H1 (cell line): ENCODE data around the gene FREM1. TPM values are rescaled to one million over a fixed set of nuclear protein-coding genes. Genes with fewer than 3 reads are reported as not detected.

Experiments used
- BCL11A ChIP-seq, 2 experiments: IDR thresholded peaks; one replicate each; pipeline ENCODE4 v1.6.1; 2011; ENCODE audit warnings: low read depth in 2 of 2, low read length in 2 of 2, mild to moderate bottlenecking in 2 of 2
- CBX8 ChIP-seq: fragments of 300-800, 300-1000 bp; sonication (generic); IDR thresholded peaks from 2 replicates; pipeline ENCODE4 v1.7.1; 2016; ENCODE audit warnings: low read depth, low read length, borderline replicate concordance
- CTBP2 ChIP-seq: IDR thresholded peaks from 2 replicates; pipeline ENCODE4 v1.7.0; 2011; ENCODE audit warnings: borderline replicate concordance, mild to moderate bottlenecking, moderate library complexity, mixed read lengths, low read length; ENCODE audit not compliant: insufficient read depth, insufficient read length
- EZH2 ChIP-seq: fragments of 200-600 bp; sonication (generic); IDR thresholded peaks from 2 replicates; pipeline ENCODE4 v1.7.1; 2012; ENCODE audit warnings: low read depth, mild to moderate bottlenecking, moderate library complexity, low read length, inconsistent platforms; ENCODE audit not compliant: severe bottlenecking
- GABPA ChIP-seq: IDR thresholded peaks from 2 replicates; pipeline ENCODE4 v1.6.1; 2011; ENCODE audit warnings: mild to moderate bottlenecking, low read length, moderate library complexity, borderline replicate concordance; ENCODE audit not compliant: insufficient read depth
- HDAC2 ChIP-seq, 2 experiments: fragments of 300-600 bp in 1 of 2; sonication (generic) in 1 of 2; IDR thresholded peaks; 2 replicates each; pipeline ENCODE4 v1.6.1; 2011 to 2012; ENCODE audit warnings: low read depth in 2 of 2, low read length in 2 of 2, mild to moderate bottlenecking in 2 of 2, moderate library complexity in 2 of 2, borderline replicate concordance in 1 of 2, inconsistent platforms in 1 of 2
- HDAC6 ChIP-seq: IDR thresholded peaks from one replicate; pipeline ENCODE4 v1.7.1; 2012; ENCODE audit warnings: low read depth, mild to moderate bottlenecking, inconsistent platforms, low read length, moderate library complexity
- MAX ChIP-seq: IDR thresholded peaks from 2 replicates; pipeline ENCODE4 v1.6.1; 2012; ENCODE audit warnings: inconsistent platforms
- NANOG ChIP-seq: IDR thresholded peaks from 2 replicates; pipeline ENCODE4 v1.6.1; 2011; ENCODE audit warnings: low read length, low read depth, mild to moderate bottlenecking, inconsistent platforms; ENCODE audit not compliant: insufficient read depth, poor library complexity, severe bottlenecking
- PHF8 ChIP-seq: fragments of 200-600 bp; sonication (generic); conservative IDR thresholded peaks from 2 replicates; pipeline ENCODE4 v1.7.1; 2012; ENCODE audit warnings: low read depth, mild to moderate bottlenecking, inconsistent platforms, low read length, moderate library complexity
- RBBP5 ChIP-seq: IDR thresholded peaks from 2 replicates; pipeline ENCODE4 v1.7.1; 2012; ENCODE audit warnings: low read depth, mild to moderate bottlenecking, inconsistent platforms, low read length, moderate library complexity, borderline replicate concordance
- SAP30 ChIP-seq: fragments of 300-600 bp; sonication (generic); IDR thresholded peaks from 2 replicates; pipeline ENCODE4 v1.7.1; 2012; ENCODE audit warnings: low read length, moderate library complexity, mild to moderate bottlenecking, inconsistent platforms; ENCODE audit not compliant: insufficient read depth, insufficient replicate concordance
- SIRT6 ChIP-seq: IDR thresholded peaks from one replicate; pipeline ENCODE4 v1.7.1; 2012; ENCODE audit warnings: low read length, inconsistent platforms
- SIX5 ChIP-seq: IDR thresholded peaks from 2 replicates; pipeline ENCODE4 v1.6.1; 2011; ENCODE audit warnings: mild to moderate bottlenecking, low read depth, low read length
- SRF ChIP-seq: IDR thresholded peaks from 2 replicates; pipeline ENCODE4 v1.6.1; 2011; ENCODE audit warnings: mild to moderate bottlenecking, low read depth, low read length, moderate library complexity
- TAF1 ChIP-seq: IDR thresholded peaks from 2 replicates; pipeline ENCODE4 v1.6.1; 2011; ENCODE audit warnings: mild to moderate bottlenecking, low read depth, low read length
- TAF7 ChIP-seq: optimal IDR thresholded peaks from 2 replicates; pipeline ENCODE3; 2011; ENCODE audit warnings: low read depth, mild to moderate bottlenecking, inconsistent platforms, low read length, moderate library complexity, borderline replicate concordance
- ZNF274 ChIP-seq: IDR thresholded peaks from 2 replicates; pipeline ENCODE4 v1.7.0; 2012; ENCODE audit warnings: low read length, borderline replicate concordance; ENCODE audit errors: extremely low read depth
- polyA plus RNA-seq, 7 experiments: library from polyadenylated mRNA; depleted of rRNA in 3 of 7; stranded (reverse) in 5 of 7; unstranded in 2 of 7; fragments of >200 nt in 5 of 7; fragments of 200-250 nt in 2 of 7; gene quantifications; 1 replicate in 5 of 7; 2 replicates in 1 of 7; 4 replicates in 1 of 7; pipeline versions ENCODE4 v1.2.1 to v1.2.3, GENCODE V29; 2011 to 2013; ENCODE audit warnings: missing spikeins in 2 of 7, mixed read lengths in 2 of 7
- total RNA-seq: library from RNA; stranded (reverse); fragmentation: NEBNext Ultra II Directional; extraction: Animal tissue kit (Norgen Biotek cat#: 25700); gene quantifications from 2 replicates; pipeline ENCODE4 v1.2.1, GENCODE V29; 2021
- TF ChIP-seq, protein P1 (sequence below), 3 experiments: IDR thresholded peaks; 1 replicate in 2 of 3; 2 replicates in 1 of 3; pipeline versions ENCODE4 v1.5.1 to v1.6.1; 2011; ENCODE audit warnings: low read length in 3 of 3, mild to moderate bottlenecking in 3 of 3, inconsistent platforms in 2 of 3, low read depth in 1 of 3, moderate library complexity in 1 of 3; ENCODE audit not compliant: insufficient read depth in 1 of 3; ENCODE audit errors: control extremely low read depth in 1 of 3
- TF ChIP-seq, protein P2 (sequence below): IDR thresholded peaks from 2 replicates; pipeline ENCODE4 v1.6.1; 2012; ENCODE audit warnings: inconsistent platforms

Gene FREM1
- total and polyA plus RNA-seq, 2 of the 8 experiments (the other 6 are each of a cell fraction or from before 2014, with no cell fraction given) = 2.6 to 3.1 TPM

DNA sequence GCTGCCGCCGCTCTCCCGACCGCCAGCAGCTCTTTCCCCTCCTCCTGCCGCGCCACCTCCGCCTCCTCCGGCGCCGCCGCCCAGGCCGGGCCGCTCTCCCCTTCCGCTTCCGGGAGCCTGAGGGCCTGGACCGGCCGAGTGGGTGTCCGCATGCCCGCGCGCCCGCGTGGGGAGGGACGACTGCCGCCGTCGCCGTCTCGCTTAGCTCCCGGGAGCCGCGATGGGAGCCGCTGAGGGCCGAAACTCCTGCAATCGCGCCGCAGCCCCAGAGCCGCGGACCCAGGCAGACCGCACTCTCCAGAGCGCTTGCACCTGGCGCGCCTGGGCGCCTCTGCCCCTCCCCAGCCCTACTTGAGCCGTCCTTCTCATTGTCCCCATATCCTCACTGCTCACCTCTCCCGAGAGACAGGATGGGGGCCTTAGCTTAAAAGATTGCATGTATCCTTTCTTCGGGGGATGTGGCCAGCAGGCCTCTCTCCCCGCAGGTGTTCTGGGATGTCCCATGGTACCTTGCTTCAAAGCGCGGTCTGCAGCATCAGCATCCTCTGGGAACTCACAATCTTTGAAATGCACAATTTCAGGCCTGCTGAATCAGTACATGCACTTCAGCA is 216.9 kb downstream of the FREM1 start, which contains the start of gene ZDHHC21 (continued):
- TF ChIP-seq, protein P1, sequence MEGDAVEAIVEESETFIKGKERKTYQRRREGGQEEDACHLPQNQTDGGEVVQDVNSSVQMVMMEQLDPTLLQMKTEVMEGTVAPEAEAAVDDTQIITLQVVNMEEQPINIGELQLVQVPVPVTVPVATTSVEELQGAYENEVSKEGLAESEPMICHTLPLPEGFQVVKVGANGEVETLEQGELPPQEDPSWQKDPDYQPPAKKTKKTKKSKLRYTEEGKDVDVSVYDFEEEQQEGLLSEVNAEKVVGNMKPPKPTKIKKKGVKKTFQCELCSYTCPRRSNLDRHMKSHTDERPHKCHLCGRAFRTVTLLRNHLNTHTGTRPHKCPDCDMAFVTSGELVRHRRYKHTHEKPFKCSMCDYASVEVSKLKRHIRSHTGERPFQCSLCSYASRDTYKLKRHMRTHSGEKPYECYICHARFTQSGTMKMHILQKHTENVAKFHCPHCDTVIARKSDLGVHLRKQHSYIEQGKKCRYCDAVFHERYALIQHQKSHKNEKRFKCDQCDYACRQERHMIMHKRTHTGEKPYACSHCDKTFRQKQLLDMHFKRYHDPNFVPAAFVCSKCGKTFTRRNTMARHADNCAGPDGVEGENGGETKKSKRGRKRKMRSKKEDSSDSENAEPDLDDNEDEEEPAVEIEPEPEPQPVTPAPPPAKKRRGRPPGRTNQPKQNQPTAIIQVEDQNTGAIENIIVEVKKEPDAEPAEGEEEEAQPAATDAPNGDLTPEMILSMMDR (IDR thresholded peaks at IDR 0.05; ENCODE audit: control extremely low read depth in 1 of 3, insufficient read depth in 1 of 3, low read depth in 1 of 3, low read length in 3 of 3) = no peak
- no peak for TF ChIP-seq NANOG
- TF ChIP-seq TAF1 = peak; percentile 67
- no peak for TF ChIP-seq GABPA
- TF ChIP-seq SAP30 = no peak
- no peak for TF ChIP-seq EZH2
- peak; percentile 36 for TF ChIP-seq TAF7
- peak; percentile 76 for TF ChIP-seq PHF8
- TF ChIP-seq ZNF274 = no peak
- TF ChIP-seq RBBP5 = peak; percentile 98
- peak; percentile 42; the same call in 1 of the 2 replicates for TF ChIP-seq MAX
- no peak for TF ChIP-seq SRF
- TF ChIP-seq HDAC2 (IDR thresholded peaks at IDR 0.05; ENCODE audit: borderline replicate concordance in 1 of 2, low read depth in 2 of 2, low read length in 2 of 2) = 0 out of 4 replicates have a peak, but pooled peaks of 1 of the 2 experiments have one; percentile 48
- TF ChIP-seq HDAC6 = no peak
- TF ChIP-seq CTBP2 = peak; percentile 71
- TF ChIP-seq, protein P2, sequence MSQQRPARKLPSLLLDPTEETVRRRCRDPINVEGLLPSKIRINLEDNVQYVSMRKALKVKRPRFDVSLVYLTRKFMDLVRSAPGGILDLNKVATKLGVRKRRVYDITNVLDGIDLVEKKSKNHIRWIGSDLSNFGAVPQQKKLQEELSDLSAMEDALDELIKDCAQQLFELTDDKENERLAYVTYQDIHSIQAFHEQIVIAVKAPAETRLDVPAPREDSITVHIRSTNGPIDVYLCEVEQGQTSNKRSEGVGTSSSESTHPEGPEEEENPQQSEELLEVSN = peak; percentile 31; the same call in 1 of the 2 replicates
- no peak for TF ChIP-seq SIX5
- TF ChIP-seq SIRT6 = no peak
- TF ChIP-seq BCL11A (IDR thresholded peaks at IDR 0.05; ENCODE audit: low read depth in 2 of 2, low read length in 2 of 2) = no peak
- no peak for TF ChIP-seq CBX8
